Kidney capillary endothelial cell (primary cell): Measurements from ENCODE around the gene SCN11A.

Source experiments
- DNase-seq: peaks from one replicate; pipeline ENCODE4 v3.0.0-alpha.2; 2018; ENCODE audit warnings: low spot score

SCN11A gene

GRCh38 chr3:39051649-39052561 is at the start of gene SCN11A, which contains the start of gene WDR48:
SCN11A (minus strand) TSS chr3:39051944; CDS start chr3:38950362, 101,582 bp downstream.
WDR48 (plus strand) TSS chr3:39052016; CDS start chr3:39052026, 10 bp downstream.
- peak; percentile 91 for DNase-seq

GRCh38 chr3:39101022-39101689 is 49.4 kb upstream of the SCN11A start:
- DNase-seq: peak; percentile 29

DNA sequence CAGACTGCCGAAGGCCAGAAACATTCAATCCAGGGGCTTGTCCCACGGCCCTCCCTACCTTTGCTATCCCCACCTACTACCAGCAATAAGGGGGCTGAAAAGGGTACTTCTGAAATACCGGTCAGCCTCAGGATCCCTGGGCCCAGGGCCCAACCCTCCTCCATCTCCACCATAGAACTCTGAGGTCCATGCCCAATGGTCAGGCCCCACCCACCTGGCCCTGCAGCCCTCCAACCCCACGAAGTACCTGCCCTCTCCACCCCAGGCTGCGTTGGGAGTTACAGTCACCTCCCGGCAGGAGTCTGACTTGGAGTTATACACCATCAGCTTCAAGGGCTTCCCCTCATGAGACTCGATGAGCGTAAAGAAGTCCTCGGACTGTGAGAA is 48.7 kb upstream of the SCN11A start:
- DNase-seq: no peak

- DNase-seq: no peak
Measured at GRCh38 chr3:39099738-39100499, 48.2 kb upstream of the SCN11A start.

DNA sequence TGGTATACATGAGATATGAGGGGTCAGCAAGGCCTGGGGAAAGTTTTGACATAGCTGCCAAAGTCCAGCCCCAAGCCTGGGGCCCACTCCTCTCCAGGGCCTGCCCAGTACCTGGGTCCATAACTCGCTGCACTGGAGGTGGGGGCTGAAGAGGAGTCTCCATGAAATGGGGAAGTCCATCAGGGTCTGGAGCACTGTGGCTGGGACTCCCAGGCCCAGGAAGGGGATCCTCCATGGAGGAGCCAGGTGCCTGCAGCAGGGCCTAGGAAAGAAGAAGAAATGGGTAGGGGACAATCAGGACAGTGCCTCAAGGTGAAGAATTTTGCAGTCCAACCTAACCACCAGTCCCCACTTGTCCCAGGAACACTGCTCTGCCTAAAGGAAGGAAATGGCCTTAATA is 47.5 kb upstream of the SCN11A start:
- no peak for DNase-seq

- DNase-seq: no peak
Measured at GRCh38 chr3:39098473-39099000, 46.8 kb upstream of the SCN11A start.

DNA sequence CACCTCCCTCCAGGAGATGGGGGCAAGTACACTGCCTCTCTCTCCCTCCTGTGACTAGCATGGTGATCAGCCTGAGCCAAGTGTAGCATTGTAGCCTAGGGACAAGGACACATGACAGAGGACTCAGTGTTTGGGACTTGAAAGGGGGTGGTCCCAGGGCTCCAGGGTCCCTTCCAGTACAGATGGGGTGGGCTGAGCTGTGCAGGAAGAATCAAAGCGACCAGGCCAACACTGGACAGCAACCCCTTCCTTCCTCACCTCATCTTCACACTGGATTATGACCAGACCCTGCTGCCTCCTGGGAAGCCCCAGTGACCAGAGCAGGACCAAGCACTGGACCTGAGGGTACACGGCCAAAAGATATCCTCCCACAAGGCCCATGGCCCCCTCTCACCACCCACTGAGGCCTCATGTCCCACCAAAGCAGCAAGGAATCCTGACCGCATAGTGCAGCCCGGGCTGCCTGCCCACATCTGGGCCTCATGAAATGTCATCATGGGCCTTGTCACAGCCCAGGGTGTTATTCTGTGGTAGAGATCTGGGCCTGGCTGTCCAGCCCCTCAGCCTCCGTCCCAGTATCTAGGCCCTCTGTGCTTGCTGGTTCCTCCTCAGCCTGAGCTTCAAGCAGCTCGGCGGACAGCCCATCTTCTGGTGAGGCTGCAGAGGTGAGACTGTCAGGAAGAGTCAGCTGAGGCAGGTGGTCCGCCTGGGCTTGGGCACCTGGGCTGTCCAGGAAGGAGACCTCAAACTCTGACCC is 46.1 kb upstream of the SCN11A start:
- no peak for DNase-seq

DNA sequence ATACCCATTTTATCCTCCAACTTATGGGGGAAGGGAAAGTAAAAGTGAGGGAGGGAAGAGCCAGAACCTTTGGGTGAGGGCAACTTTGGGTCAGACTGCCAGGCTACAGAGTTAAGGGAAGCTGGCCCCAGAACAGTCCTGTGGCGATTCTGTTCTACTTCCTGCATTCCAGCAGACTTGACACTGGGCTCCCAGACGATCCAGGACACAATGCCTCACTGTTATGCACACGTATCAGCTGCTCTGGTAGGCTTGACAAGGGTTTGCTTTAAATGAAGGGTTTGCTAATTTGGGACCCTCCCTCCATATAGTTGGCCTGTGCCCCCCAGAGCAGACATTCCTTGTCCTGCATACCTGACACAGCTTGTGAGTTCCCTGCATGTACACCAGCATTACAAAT is 45.0 kb upstream of the SCN11A start:
- DNase-seq: peak; percentile 10

GRCh38 chr3:39095778-39096177 is 44.0 kb upstream of the SCN11A start:
- no peak for DNase-seq

GRCh38 chr3:39094851-39095677 is 43.3 kb upstream of the SCN11A start:
- DNase-seq: no peak

DNA sequence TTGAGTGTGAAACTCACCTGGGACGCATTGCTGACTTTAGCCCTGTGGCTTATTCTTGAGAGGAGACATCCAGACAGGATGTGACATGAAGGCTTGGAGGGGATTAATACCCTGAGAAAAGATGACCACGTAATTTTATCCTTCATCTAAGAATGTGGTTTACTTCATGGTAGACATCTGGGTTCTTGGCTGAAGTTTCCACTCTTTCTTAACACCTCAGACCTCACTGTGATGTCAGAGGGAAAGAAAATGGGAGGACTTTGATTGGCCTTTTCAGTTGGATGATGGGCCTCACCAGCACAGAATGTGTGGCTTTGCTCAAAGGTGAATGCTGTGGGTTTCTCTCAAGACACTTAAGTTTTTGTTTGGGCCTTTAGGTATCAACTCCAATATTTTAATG is 39.2 kb upstream of the SCN11A start:
- no peak for DNase-seq

- DNase-seq: no peak
Measured at GRCh38 chr3:39088889-39089288, 37.1 kb upstream of the SCN11A start.

GRCh38 chr3:39088456-39088855 is 36.7 kb upstream of the SCN11A start:
- no peak for DNase-seq

DNA sequence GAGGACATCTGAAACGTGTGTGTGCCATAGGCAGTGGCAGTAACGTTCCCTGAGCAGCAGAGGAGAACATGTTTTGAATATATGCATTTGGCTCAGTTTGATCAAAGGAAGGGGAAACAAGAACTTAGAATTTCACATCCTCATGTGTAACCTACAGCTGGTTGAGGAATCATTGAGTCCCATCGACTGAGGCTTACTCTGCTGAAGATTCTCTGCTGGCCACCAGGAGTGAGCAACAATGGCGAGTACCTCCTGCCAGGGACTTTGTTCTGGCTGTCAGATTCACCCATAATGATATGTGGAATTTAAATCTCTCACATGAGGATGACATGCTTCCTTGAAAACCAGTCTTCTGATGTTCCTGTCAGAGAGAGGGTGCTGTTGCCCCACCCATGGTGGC is 34.4 kb upstream of the SCN11A start:
- DNase-seq: no peak

DNA sequence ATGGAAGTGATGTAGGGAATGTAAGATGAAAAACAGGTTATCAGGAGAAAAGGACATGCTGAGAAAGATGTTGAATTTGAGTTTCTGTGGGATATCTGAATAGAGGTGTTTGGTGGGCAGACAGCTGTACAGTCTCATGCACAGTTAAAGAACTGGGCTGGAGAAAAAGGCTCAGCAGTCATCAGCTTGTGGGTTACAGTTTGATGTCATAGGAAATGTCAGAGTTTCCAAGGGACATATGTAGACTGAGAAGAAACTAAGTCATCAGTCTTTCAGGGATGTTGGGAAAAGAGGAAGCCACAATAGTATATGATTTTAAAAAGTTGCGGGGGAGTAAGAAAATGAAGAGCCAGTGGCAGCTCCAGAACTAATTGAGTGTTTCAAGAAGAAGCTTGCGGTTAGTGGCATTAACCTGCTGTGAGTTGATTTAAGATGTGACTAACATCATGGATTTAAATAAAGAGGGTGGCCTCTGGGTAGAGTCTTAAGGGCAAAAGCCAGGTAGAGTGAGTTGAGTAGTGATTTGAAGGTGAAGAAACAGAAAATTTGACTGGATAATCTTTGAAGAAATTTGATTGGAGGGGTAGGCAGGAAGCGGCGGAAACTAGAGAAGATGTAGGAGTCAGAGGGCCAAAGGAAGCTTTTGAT is 31.0 kb upstream of the SCN11A start:
- no peak for DNase-seq

- DNase-seq: no peak
Measured at GRCh38 chr3:39080026-39080425, 28.3 kb upstream of the SCN11A start.

DNA sequence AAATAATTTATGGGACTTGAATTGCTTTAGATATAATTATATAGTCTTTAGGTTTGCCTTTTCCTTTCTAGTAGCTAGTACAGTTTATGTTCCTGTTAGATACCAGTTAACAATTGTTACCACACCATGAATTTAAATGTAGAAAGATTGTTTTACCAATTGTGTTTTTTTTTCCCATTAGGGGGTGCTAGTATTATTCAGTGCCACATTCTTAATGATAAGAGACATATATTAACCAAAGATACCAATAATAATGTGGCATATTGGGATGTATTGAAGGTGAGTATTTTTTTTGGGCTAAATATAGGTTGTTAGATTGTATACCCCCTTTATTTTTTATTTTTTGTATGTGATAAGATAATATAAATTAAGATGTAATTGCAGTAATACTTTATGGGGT is 27.8 kb upstream of the SCN11A start:
- no peak for DNase-seq

GRCh38 chr3:39075910-39076309 is 24.2 kb upstream of the SCN11A start:
- no peak for DNase-seq

- DNase-seq: no peak
Measured at GRCh38 chr3:39068556-39068955, 16.8 kb upstream of the SCN11A start.

DNA sequence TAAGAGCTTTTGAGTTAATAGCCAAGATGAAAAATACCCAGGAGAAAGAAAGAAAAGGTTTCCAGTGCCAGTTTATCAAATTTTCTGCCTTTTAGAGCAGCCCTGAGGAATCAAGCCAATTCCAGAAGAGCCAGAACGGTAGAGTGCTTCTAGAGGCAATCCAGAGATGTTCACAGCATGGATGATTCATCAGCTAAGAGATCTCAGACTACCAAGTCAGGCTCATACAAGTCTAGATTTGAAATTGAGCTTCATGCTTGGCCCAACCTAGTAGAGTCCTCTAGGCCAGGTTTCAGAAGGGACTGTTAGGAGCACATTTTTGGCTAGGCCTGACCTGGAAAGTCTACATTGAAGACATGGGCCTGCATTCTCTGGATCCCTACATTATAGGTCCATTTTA is 15.5 kb upstream of the SCN11A start:
- no peak for DNase-seq
